Activated B cell treated with CpG ODN at 0.5 μM for 24 hours (primary cell): ENCODE data around the gene TBX4. TPM values are rescaled to one million over a fixed set of nuclear protein-coding genes. Genes with fewer than 3 reads are reported as not detected.

Source experiments
- ATAC-seq: fragments of 200-7000 bp; cut with Tn5 transposase; one replicate; pipeline ENCODE4 v1.10.0; 2021; ENCODE audit warnings: low read depth, mild to moderate bottlenecking, moderate library complexity
- CTCF ChIA-PET: fragments of 350-600 bp; sonication (Branson Sonifier 250); formaldehyde crosslinking; loops from one replicate; lab custom pipeline; 2021; ENCODE audit warnings: antibody characterized with exemption; lab: Charles Lee
- POLR2A ChIA-PET: fragments of 350-600 bp; sonication (Branson Sonifier 250); formaldehyde crosslinking; loops from one replicate; lab custom pipeline; 2021; ENCODE audit warnings: antibody characterized with exemption; lab: Charles Lee
- DNase-seq: peaks from one replicate; pipeline ENCODE4 v3.0.0; 2022
- H3K27ac Mint-ChIP-seq: one replicate; pipeline ENCODE4 v1.8.0; 2020; ENCODE audit warnings: mixed read lengths
- H3K27me3 Mint-ChIP-seq: one replicate; pipeline ENCODE4 v1.8.0; 2021; ENCODE audit warnings: mixed read lengths
- H3K36me3 Mint-ChIP-seq: one replicate; pipeline ENCODE4 v1.8.0; 2021; ENCODE audit warnings: low read depth, mixed read lengths
- H3K4me1 Mint-ChIP-seq: one replicate; pipeline ENCODE4 v1.8.0; 2021; ENCODE audit warnings: mixed read lengths
- H3K4me3 Mint-ChIP-seq: one replicate; pipeline ENCODE4 v1.8.0; 2020; ENCODE audit warnings: mild to moderate bottlenecking, mixed read lengths
- H3K9me3 Mint-ChIP-seq: one replicate; pipeline ENCODE4 v1.8.0; 2020; ENCODE audit warnings: mixed read lengths
- CTCF ChIP-seq: fragments of 200-600 bp; IDR thresholded peaks from one replicate; pipeline ENCODE4 v1.8.0; 2022; ENCODE audit warnings: antibody characterized with exemption, mild to moderate bottlenecking
- intact Hi-C: fragments of 100-400 bp; cut with micrococcal nuclease; formaldehyde crosslinking; loops from one replicate; pipeline ENCODE4 v1.15.1; 2024
- total RNA-seq: library from RNA; stranded (reverse); gene quantifications from 2 replicates; pipeline ENCODE4 v1.2.3, GENCODE V29; 2022

The TBX4 gene
- total RNA-seq, 1 donor from 2014 or later: not detected

- ChIA-PET POLR2A (no interaction called here), CTCF (no interaction called here)
- H3K27ac Mint-ChIP-seq: no peak overlapping the region
- intact Hi-C loops: no loop called here
- no peaks in the 10 kb centered on the region for H3K9me3 Mint-ChIP-seq
- ATAC-seq (no peak), DNase-seq (no peak)
- H3K4me3 Mint-ChIP-seq: no peak overlapping the region
- peaks cover 17% of the 10 kb centered on the region for H3K27me3 Mint-ChIP-seq
- no peak for TF ChIP-seq CTCF
- H3K36me3 Mint-ChIP-seq: no peaks in the 10 kb centered on the region
- H3K4me1 Mint-ChIP-seq: no peaks in the 10 kb centered on the region
Measured at GRCh38 chr17:61478790-61479492, 26.7 kb downstream of the TBX4 start.

GRCh38 chr17:61479493-61480413 lies 27.5 kb downstream of the TBX4 start:
- ChIA-PET CTCF (no interaction called here), POLR2A (no interaction called here)
- no peak overlapping the region for H3K27ac Mint-ChIP-seq
- H3K9me3 Mint-ChIP-seq: no peaks in the 10 kb centered on the region
- intact Hi-C loops: no loop called here
- no peak for TF ChIP-seq CTCF
- peaks cover 11% of the 10 kb centered on the region for H3K27me3 Mint-ChIP-seq
- H3K4me3 Mint-ChIP-seq: no peak overlapping the region
- ATAC-seq (no peak), DNase-seq (no peak)
- no peaks in the 10 kb centered on the region for H3K36me3 Mint-ChIP-seq
- no peaks in the 10 kb centered on the region for H3K4me1 Mint-ChIP-seq

GRCh38 chr17:61480414-61480807 lies 28.2 kb downstream of the TBX4 start:
- Mint-ChIP-seq H3K4me1 (no peaks in the 10 kb centered on the region), H3K27me3 (peaks cover 9% of the 10 kb centered on the region), H3K9me3 (no peaks in the 10 kb centered on the region), H3K36me3 (no peaks in the 10 kb centered on the region), H3K27ac (no peak overlapping the region), H3K4me3 (no peak overlapping the region)
- ChIA-PET POLR2A (no interaction called here), CTCF (no interaction called here)
- ATAC-seq: no peak
- TF ChIP-seq CTCF: no peak
- DNase-seq: no peak
- intact Hi-C loops: no loop called here

GRCh38 chr17:61481421-61481820 lies 29.2 kb downstream of the TBX4 start:
- Mint-ChIP-seq H3K27ac (no peak overlapping the region), H3K4me3 (no peak overlapping the region), H3K36me3 (no peaks in the 10 kb centered on the region), H3K4me1 (no peaks in the 10 kb centered on the region), H3K9me3 (no peaks in the 10 kb centered on the region), H3K27me3 (peaks cover 4% of the 10 kb centered on the region)
- intact Hi-C loops: no loop called here
- ATAC-seq (no peak), DNase-seq (no peak)
- CTCF ChIA-PET: no interaction called here
- POLR2A ChIA-PET: no interaction called here
- no peak for TF ChIP-seq CTCF

GRCh38 chr17:61482467-61482866 lies 30.2 kb downstream of the TBX4 start:
- CTCF ChIA-PET: no interaction called here
- H3K9me3 Mint-ChIP-seq: no peaks in the 10 kb centered on the region
- TF ChIP-seq CTCF: no peak

More at GRCh38 chr17:61482467-61482866, 30.2 kb downstream of the TBX4 start:
- Mint-ChIP-seq H3K4me3 (no peak overlapping the region), H3K27ac (no peak overlapping the region), H3K4me1 (no peaks in the 10 kb centered on the region), H3K27me3 (peaks cover 4% of the 10 kb centered on the region), H3K36me3 (no peaks in the 10 kb centered on the region)
- intact Hi-C loops: no loop called here
- DNase-seq (no peak), ATAC-seq (no peak)
- POLR2A ChIA-PET: no interaction called here
